Esophagus muscularis mucosa (tissue), 3 donors: ENCODE data around the gene BRINP1.

Source experiments
- CTCF ChIP-seq, 3 experiments: fragments of 200-600 bp in 2 of 3; fragments of 450-650 bp in 1 of 3; sonication (generic) in 2 of 3; IDR thresholded peaks; one replicate each; pipeline ENCODE4 v1.5.1; 2017 to 2019; ENCODE audit warnings: antibody characterized with exemption in 3 of 3, mild to moderate bottlenecking in 2 of 3, moderate library complexity in 1 of 3
- POLR2AphosphoS5 ChIP-seq, 2 donors: sonication (generic); formaldehyde crosslinking; IDR thresholded peaks; one replicate each; pipeline ENCODE4 v1.6.1; 2017; ENCODE audit warnings: antibody characterized with exemption in 2 of 2

DNA sequence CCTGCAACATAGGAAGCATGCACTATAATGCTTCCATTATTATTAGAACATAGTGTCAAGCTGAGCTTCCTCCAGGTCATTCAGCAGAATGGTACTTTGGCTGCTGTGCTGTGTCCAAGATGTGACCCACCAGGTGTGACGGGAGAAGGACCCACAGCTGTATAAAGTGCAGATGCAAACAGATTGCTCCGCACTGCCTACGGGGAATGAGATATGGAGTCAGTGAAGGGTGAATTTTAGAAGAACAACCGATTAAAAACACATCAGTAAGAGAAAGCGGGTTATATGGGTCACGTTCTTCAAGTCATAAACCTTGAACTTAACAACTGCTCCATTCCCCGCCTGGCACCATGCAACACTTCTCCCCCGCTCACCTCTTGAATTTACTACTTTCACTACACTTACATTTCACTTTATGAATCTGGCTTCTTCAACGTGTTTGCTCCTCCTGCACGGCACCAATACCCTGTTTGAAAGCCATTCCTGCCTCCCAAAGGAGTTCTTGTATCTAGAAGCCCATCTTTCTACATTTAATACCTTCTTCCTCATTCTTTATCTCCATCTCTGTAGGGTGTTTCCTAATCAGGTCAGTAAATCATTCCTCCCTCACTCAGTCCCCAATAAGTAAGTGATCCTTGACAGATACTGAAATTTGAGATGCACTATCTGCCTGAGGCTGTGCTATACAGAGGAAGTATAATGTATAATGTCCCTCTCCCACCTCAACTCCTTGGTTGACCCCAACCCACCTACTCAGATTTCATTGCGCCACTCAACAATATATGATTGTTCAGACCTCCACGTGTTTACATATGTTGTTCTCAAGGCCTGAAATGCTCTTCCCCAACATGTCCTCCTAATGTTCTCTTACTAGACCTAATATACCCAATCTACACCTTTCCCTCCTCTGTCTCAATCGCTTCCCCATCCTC lies 25.9 kb downstream of the BRINP1 start:
- TF ChIP-seq CTCF (IDR thresholded peaks at IDR 0.05): no peak
- no peak for TF ChIP-seq POLR2AphosphoS5 (IDR thresholded peaks at IDR 0.05)
